ENCODE measurements around the gene APCDD1L.

- TF ChIP-seq POLR2A (IDR thresholded peaks at IDR 0.05; ENCODE audit: low read depth, low read length) (no peak), TAF1 (IDR thresholded peaks at IDR 0.05; ENCODE audit: low read depth, low read length) (no peak), POLR2AphosphoS5 (IDR thresholded peaks at IDR 0.05; ENCODE audit: low read depth, low read length) (no peak), SPI1 (IDR thresholded peaks at IDR 0.05; ENCODE audit: low read depth, low read length) (no peak), POU2F2 (IDR thresholded peaks at IDR 0.05; ENCODE audit: low read depth, low read length) (no peak), PAX5 (IDR thresholded peaks at IDR 0.05; ENCODE audit: insufficient read depth, low read length, severe bottlenecking) (no peak)
Measured at GRCh38 chr20:58511861-58512260, 3.3 kb downstream of the APCDD1L start.

Measured in GM12891 (cell line).